HEK293T (cell line): ENCODE results near the gene CASD1.

ENCODE experiments used
- CTCF ChIA-PET: fragments of 350-600 bp; formaldehyde crosslinking; extraction: SDS; loops from one replicate; lab custom pipeline; 2021; ENCODE audit warnings: antibody characterized with exemption, inconsistent platforms; lab: Yijun Ruan, JAX
- POLR2A ChIA-PET: fragments of 350-600 bp; formaldehyde crosslinking; extraction: SDS; loops from one replicate; lab custom pipeline; 2020; ENCODE audit warnings: antibody characterized with exemption, inconsistent platforms; lab: Yijun Ruan, JAX
- DNase-seq: peaks from one replicate; pipeline ENCODE4 v3.0.0; 2012; ENCODE audit warnings: mixed read lengths; ENCODE audit errors: extremely low spot score
- ARNT ChIP-seq: fragments of 450-650 bp; IDR thresholded peaks from 2 replicates; pipeline ENCODE4 v1.6.1; 2017; ENCODE audit warnings: mild to moderate bottlenecking
- BHLHE40 ChIP-seq: fragments of 450-650 bp; IDR thresholded peaks from 2 replicates; pipeline ENCODE4 v1.6.1; 2016; ENCODE audit warnings: mild to moderate bottlenecking, moderate library complexity, borderline replicate concordance
- CTBP1 ChIP-seq: fragments of 450-650 bp; IDR thresholded peaks from 2 replicates; pipeline ENCODE4 v1.6.1; 2016; ENCODE audit warnings: borderline replicate concordance
- ELF4 ChIP-seq: fragments of 450-650 bp; IDR thresholded peaks from 2 replicates; pipeline ENCODE4 v1.6.1; 2017; ENCODE audit warnings: antibody characterized with exemption
- FOXA1 ChIP-seq: fragments of 450-650 bp; IDR thresholded peaks from 2 replicates; pipeline ENCODE4 v1.6.1; 2016; ENCODE audit warnings: mild to moderate bottlenecking
- FOXK2 ChIP-seq: fragments of 450-650 bp; IDR thresholded peaks from 2 replicates; pipeline ENCODE4 v1.6.1; 2016; ENCODE audit warnings: mild to moderate bottlenecking
- FOXM1 ChIP-seq: fragments of 450-650 bp; IDR thresholded peaks from 2 replicates; pipeline ENCODE4 v1.6.1; 2017; ENCODE audit warnings: mild to moderate bottlenecking, borderline replicate concordance
- HDGF ChIP-seq: fragments of 450-650 bp; IDR thresholded peaks from 2 replicates; pipeline ENCODE4 v1.6.1; 2017; ENCODE audit warnings: antibody characterized with exemption, borderline replicate concordance
- L3MBTL2 ChIP-seq: fragments of 450-650 bp; conservative IDR thresholded peaks from 2 replicates; pipeline ENCODE4 v1.6.1; 2016; ENCODE audit warnings: mild to moderate bottlenecking
- LEF1 ChIP-seq: fragments of 450-650 bp; IDR thresholded peaks from 2 replicates; pipeline ENCODE4 v1.6.1; 2017; ENCODE audit warnings: mild to moderate bottlenecking, borderline replicate concordance
- NFRKB ChIP-seq: fragments of 450-650 bp; IDR thresholded peaks from 2 replicates; pipeline ENCODE4 v1.6.1; 2016; ENCODE audit warnings: mild to moderate bottlenecking, moderate library complexity
- PKNOX1 ChIP-seq: fragments of 450-650 bp; IDR thresholded peaks from 2 replicates; pipeline ENCODE4 v1.6.1; 2016
- SP1 ChIP-seq: fragments of 450-650 bp; IDR thresholded peaks from 2 replicates; pipeline ENCODE4 v1.6.1; 2017
- SUZ12 ChIP-seq: fragments of 450-650 bp; IDR thresholded peaks from 2 replicates; pipeline ENCODE4 v1.6.1; 2016; ENCODE audit warnings: mild to moderate bottlenecking
- TARDBP ChIP-seq: fragments of 450-650 bp; IDR thresholded peaks from 2 replicates; pipeline ENCODE4 v1.6.1; 2016
- ZNF384 ChIP-seq: fragments of 450-650 bp; IDR thresholded peaks from 2 replicates; pipeline ENCODE4 v1.6.1; 2016

Gene CASD1

GRCh38 chr7:94588075-94588474 is 78.5 kb downstream of the CASD1 start:
- POLR2A ChIA-PET, result no interaction called here
- no peak for DNase-seq
- CTCF ChIA-PET, result no interaction called here
- TF ChIP-seq L3MBTL2 (no peak), ELF4 (no peak), BHLHE40 (no peak), HDGF (no peak), FOXM1 (no peak), ARNT (no peak), SUZ12 (no peak), TARDBP (no peak), FOXK2 (no peak)

- TF ChIP-seq FOXM1 (no peak), SUZ12 (no peak), FOXK2 (no peak), ARNT (no peak), LEF1 (no peak), SP1 (no peak)
- CTCF ChIA-PET, result no interaction called here
- no peak for DNase-seq
- POLR2A ChIA-PET, result interaction anchor here (0.5 kb wide), 1 partner anchor 186 kb away, joined by 5 read pairs; no protein-coding TSS in a partner anchor
Measured at GRCh38 chr7:94590526-94591162, 81.0 kb downstream of the CASD1 start.

GRCh38 chr7:94591176-94591575 is 81.6 kb downstream of the CASD1 start:
- CTCF ChIA-PET, result no interaction called here
- POLR2A ChIA-PET, result interaction anchor here (0.5 kb wide), 1 partner anchor 186 kb away, joined by 5 read pairs; no protein-coding TSS in a partner anchor
- TF ChIP-seq HDGF (no peak), CTBP1 (no peak), SP1 (no peak), FOXA1 (no peak), FOXK2 (no peak), NFRKB (no peak), SUZ12 (no peak), FOXM1 (no peak)
- DNase-seq, result no peak

- ChIA-PET CTCF (no interaction called here), POLR2A (no interaction called here)
- no peak for DNase-seq
- TF ChIP-seq NFRKB, result no peak
- no peak for TF ChIP-seq PKNOX1
- no peak for TF ChIP-seq FOXM1
- TF ChIP-seq ELF4, result no peak
- TF ChIP-seq LEF1, result no peak
- no peak for TF ChIP-seq CTBP1
Measured at GRCh38 chr7:94594882-94595281, 85.3 kb downstream of the CASD1 start.

- TF ChIP-seq FOXA1, result no peak
- no peak for TF ChIP-seq PKNOX1
- no peak for TF ChIP-seq L3MBTL2
- no peak for TF ChIP-seq NFRKB
- no peak for TF ChIP-seq ELF4
- TF ChIP-seq SP1, result no peak
- no peak for TF ChIP-seq LEF1
- TF ChIP-seq SUZ12, result no peak
- TF ChIP-seq FOXK2, result no peak
- no peak for TF ChIP-seq HDGF
- no peak for TF ChIP-seq ARNT
- no peak for TF ChIP-seq TARDBP
- no peak for TF ChIP-seq ZNF384
- TF ChIP-seq CTBP1, result no peak
- TF ChIP-seq BHLHE40, result no peak
- TF ChIP-seq FOXM1, result no peak
- ChIA-PET CTCF (no interaction called here), POLR2A (no interaction called here)
- no peak for DNase-seq
Measured at GRCh38 chr7:94595717-94596116, 86.1 kb downstream of the CASD1 start.

- ChIA-PET POLR2A (no interaction called here), CTCF (no interaction called here)
- no peak for DNase-seq
- TF ChIP-seq NFRKB, result no peak
- TF ChIP-seq SP1, result no peak
- TF ChIP-seq ELF4, result no peak
- TF ChIP-seq PKNOX1, result no peak
- no peak for TF ChIP-seq FOXM1
- no peak for TF ChIP-seq BHLHE40
- no peak for TF ChIP-seq ZNF384
- no peak for TF ChIP-seq FOXA1
- no peak for TF ChIP-seq TARDBP
- no peak for TF ChIP-seq L3MBTL2
- no peak for TF ChIP-seq ARNT
- no peak for TF ChIP-seq SUZ12
- TF ChIP-seq LEF1, result no peak
- TF ChIP-seq HDGF, result no peak
- no peak for TF ChIP-seq CTBP1
- TF ChIP-seq FOXK2, result no peak
Measured at GRCh38 chr7:94600267-94600666, 90.7 kb downstream of the CASD1 start.
